ES-I3 (cell line): ENCODE data around the gene VGLL2.

Experiments used
- H3K36me3 ChIP-seq: 2 replicates; pipeline ENCODE4 v1.6.1; 2013; ENCODE audit warnings: mild to moderate bottlenecking, low read length, control low read depth, moderate library complexity; ENCODE audit not compliant: insufficient read depth
- H3K4me1 ChIP-seq: 2 replicates; pipeline ENCODE4 v1.6.1; 2013; ENCODE audit warnings: mild to moderate bottlenecking, control low read depth, low read length; ENCODE audit not compliant: insufficient read depth
- H3K9ac ChIP-seq: 2 replicates; pipeline ENCODE4 v1.6.1; 2013; ENCODE audit warnings: low read depth, mild to moderate bottlenecking, low read length, moderate library complexity
- H3K9me3 ChIP-seq: 2 replicates; pipeline ENCODE4 v1.6.1; 2013; ENCODE audit warnings: mild to moderate bottlenecking, low read length, moderate library complexity; ENCODE audit not compliant: control insufficient read depth, insufficient read depth

Gene VGLL2

GRCh38 chr6:117263353-117263927 is 1.9 kb upstream of the VGLL2 start:
- H3K9ac ChIP-seq, result no peak overlapping the region
- H3K4me1 ChIP-seq, result no peaks in the 10 kb centered on the region; the same call in 1 of the 2 replicates
- H3K9me3 ChIP-seq, result no peaks in the 10 kb centered on the region
- no peaks in the 10 kb centered on the region for H3K36me3 ChIP-seq

GRCh38 chr6:117264369-117264691 is 1.0 kb upstream of the VGLL2 start:
- Histone ChIP-seq H3K4me1 (no peaks in the 10 kb centered on the region; the same call in 1 of the 2 replicates), H3K9ac (peak overlapping the region; percentile 58; the same call in 1 of the 2 replicates), H3K9me3 (no peaks in the 10 kb centered on the region), H3K36me3 (no peaks in the 10 kb centered on the region)

GRCh38 chr6:117264692-117265409 is 507 bp upstream of the VGLL2 start:
- no peaks in the 10 kb centered on the region for H3K9me3 ChIP-seq
- no peaks in the 10 kb centered on the region for H3K36me3 ChIP-seq
- no peaks in the 10 kb centered on the region; the same call in 1 of the 2 replicates for H3K4me1 ChIP-seq
- peak overlapping the region; percentile 58; the same call in 1 of the 2 replicates for H3K9ac ChIP-seq

- no peaks in the 10 kb centered on the region for H3K9me3 ChIP-seq
- no peaks in the 10 kb centered on the region for H3K36me3 ChIP-seq
- H3K4me1 ChIP-seq, result no peaks in the 10 kb centered on the region; the same call in 1 of the 2 replicates
- H3K9ac ChIP-seq, result peak overlapping the region; percentile 52; the same call in 1 of the 2 replicates
Observed at GRCh38 chr6:117266257-117267053, 1.1 kb downstream of the VGLL2 start.

- Histone ChIP-seq H3K4me1 (no peaks in the 10 kb centered on the region; the same call in 1 of the 2 replicates), H3K36me3 (no peaks in the 10 kb centered on the region), H3K9me3 (no peaks in the 10 kb centered on the region), H3K9ac (no peak overlapping the region)
Observed at GRCh38 chr6:117267054-117267347, 1.6 kb downstream of the VGLL2 start.

- no peaks in the 10 kb centered on the region for H3K36me3 ChIP-seq
- H3K9ac ChIP-seq, result no peak overlapping the region
- no peaks in the 10 kb centered on the region for H3K9me3 ChIP-seq
- H3K4me1 ChIP-seq, result no peaks in the 10 kb centered on the region; the same call in 1 of the 2 replicates
Observed at GRCh38 chr6:117267766-117268534, 2.6 kb downstream of the VGLL2 start.

GRCh38 chr6:117268924-117269323 is 3.6 kb downstream of the VGLL2 start:
- Histone ChIP-seq H3K4me1 (no peaks in the 10 kb centered on the region; the same call in 1 of the 2 replicates), H3K36me3 (no peaks in the 10 kb centered on the region), H3K9me3 (no peaks in the 10 kb centered on the region), H3K9ac (no peak overlapping the region)

GRCh38 chr6:117269638-117270054 is 4.3 kb downstream of the VGLL2 start:
- no peaks in the 10 kb centered on the region; the same call in 1 of the 2 replicates for H3K4me1 ChIP-seq
- peak overlapping the region; percentile 56; the same call in 1 of the 2 replicates for H3K9ac ChIP-seq
- H3K9me3 ChIP-seq, result no peaks in the 10 kb centered on the region
- no peaks in the 10 kb centered on the region for H3K36me3 ChIP-seq

- Histone ChIP-seq H3K4me1 (no peaks in the 10 kb centered on the region; the same call in 1 of the 2 replicates), H3K9ac (peak overlapping the region; percentile 56), H3K9me3 (no peaks in the 10 kb centered on the region), H3K36me3 (no peaks in the 10 kb centered on the region)
Observed at GRCh38 chr6:117270055-117270842, 4.9 kb downstream of the VGLL2 start.

- Histone ChIP-seq H3K9me3 (no peaks in the 10 kb centered on the region), H3K36me3 (no peaks in the 10 kb centered on the region)
Observed at GRCh38 chr6:117270843-117271507, 5.6 kb downstream of the VGLL2 start.

GRCh38 chr6:117272032-117272866 is 6.9 kb downstream of the VGLL2 start:
- H3K36me3 ChIP-seq, result no peaks in the 10 kb centered on the region
- H3K9me3 ChIP-seq, result no peaks in the 10 kb centered on the region
- H3K4me1 ChIP-seq, result no peaks in the 10 kb centered on the region; the same call in 1 of the 2 replicates
- no peak overlapping the region; the same call in 1 of the 2 replicates for H3K9ac ChIP-seq

More at GRCh38 chr6:117270843-117271507, 5.6 kb downstream of the VGLL2 start:
- H3K4me1 ChIP-seq, result no peaks in the 10 kb centered on the region; the same call in 1 of the 2 replicates
- peak overlapping the region; percentile 56 for H3K9ac ChIP-seq

GRCh38 chr6:117272891-117273290 is 7.5 kb downstream of the VGLL2 start:
- H3K9ac ChIP-seq, result no peak overlapping the region
- H3K9me3 ChIP-seq, result no peaks in the 10 kb centered on the region
- no peaks in the 10 kb centered on the region; the same call in 1 of the 2 replicates for H3K4me1 ChIP-seq
- H3K36me3 ChIP-seq, result no peaks in the 10 kb centered on the region
